ENCODE results near the gene MTERF4.

The MTERF4 gene

GRCh38 chr2:241068136-241068941 lies 33.7 kb downstream of the MTERF4 start:
- no peak for DNase-seq

DNA sequence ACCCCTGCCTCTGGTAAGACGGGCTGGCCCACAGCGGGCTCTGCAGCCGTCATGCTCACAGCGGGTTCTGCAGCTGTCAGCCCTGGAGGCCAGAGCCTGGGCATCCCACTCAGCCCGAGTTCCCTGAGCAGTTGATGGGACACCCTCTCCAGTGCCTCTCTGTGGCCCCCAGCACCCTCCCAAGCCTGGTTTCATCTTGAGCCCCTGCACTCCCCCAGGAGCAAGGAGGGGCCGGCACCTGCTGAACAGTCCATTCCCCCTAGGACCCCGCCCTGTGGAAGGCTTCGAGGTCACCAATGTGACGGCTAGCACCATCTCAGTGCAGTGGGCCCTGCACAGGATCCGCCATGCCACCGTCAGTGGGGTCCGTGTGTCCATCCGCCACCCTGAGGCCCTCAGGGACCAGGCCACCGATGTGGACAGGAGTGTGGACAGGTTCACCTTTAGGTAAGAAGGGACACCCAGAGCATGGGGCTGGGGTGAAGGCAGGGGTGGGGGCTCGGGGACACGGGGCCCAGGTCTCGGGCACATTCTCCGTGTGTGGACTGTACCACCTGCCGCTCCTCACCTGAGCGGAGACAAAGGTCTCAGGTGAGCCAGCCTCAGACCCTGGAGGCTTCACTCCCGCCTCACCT lies 34.5 kb downstream of the MTERF4 start:
- no peak for DNase-seq

- no peak for DNase-seq
Observed at GRCh38 chr2:241066893-241067341, 35.2 kb downstream of the MTERF4 start.

DNA sequence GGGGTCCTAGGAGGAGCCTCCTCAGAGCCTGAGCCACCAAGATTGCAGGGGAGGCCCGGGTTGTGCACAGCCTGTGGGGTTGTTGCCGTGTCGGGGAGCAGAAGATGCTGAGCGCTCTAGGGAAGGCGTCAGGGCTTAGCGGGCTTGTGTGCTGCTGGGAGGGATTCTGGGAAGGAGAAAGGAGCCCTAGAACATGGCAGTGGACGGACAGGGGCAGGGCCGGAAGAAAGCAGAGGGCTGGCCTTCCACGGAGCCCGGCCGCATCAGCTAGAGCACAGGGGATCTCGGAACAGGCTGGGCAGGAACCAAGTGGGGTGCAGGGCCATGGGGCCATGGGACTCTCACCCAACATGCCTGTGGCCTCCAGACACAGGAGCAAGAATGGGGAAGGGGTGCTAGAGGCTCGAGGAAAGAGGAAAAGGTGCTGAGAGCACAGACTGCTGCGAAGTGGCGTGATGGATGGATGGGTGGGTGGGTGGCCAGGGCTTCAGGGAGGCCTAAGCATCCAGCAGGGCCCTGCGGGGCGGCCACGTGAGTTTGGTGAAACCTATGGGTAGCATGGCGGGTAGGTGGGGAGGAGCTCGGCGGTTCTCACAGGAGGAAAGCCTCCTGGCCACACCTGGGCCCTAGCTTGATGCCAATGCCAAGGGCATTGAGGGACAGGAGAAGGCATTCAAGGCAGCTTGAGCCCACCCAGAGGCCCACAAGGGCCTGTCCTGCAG lies 35.8 kb downstream of the MTERF4 start:
- DNase-seq = no peak

DNA sequence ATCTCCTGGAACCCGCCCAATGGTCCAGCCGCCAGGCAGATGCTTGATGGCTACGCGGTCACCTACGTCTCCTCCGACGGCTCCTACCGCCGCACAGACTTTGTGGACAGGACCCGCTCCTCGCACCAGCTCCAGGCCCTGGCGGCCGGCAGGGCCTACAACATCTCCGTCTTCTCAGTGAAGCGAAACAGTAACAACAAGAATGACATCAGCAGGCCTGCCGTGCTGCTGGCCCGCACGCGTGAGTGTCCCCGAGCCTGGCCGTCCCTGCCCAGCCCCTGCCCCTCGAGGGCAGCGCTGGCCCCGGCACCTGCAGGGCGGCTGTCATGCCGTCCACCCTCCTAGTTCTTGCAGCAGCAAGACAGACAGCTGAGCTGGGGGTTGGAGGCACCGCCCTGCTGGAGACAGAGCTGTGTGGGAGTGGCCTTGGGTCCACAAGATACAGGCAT lies 36.7 kb downstream of the MTERF4 start:
- DNase-seq = no peak

- DNase-seq = no peak
Observed at GRCh38 chr2:241064802-241065354, 37.2 kb downstream of the MTERF4 start.

GRCh38 chr2:241064008-241064801 lies 37.9 kb downstream of the MTERF4 start:
- DNase-seq = peak; percentile 1

DNA sequence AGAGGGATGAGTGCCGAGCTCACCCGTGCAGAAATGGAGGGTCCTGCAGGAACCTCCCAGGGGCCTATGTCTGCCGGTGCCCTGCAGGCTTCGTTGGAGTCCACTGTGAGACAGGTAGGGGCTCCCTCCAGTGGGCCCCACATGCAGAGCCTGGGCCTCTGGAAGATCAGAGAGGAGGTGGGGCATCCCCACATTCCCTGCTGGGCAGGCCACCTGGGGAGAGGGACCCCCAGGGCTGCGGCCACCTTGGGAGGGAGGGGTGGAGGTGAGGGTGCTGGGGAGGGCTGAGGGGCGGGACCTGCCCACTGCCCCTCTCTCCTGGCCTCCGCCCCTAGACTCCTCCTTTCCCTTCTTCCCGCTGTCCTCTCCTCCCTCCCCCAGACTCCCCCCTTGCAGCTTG lies 38.5 kb downstream of the MTERF4 start:
- DNase-seq = no peak

GRCh38 chr2:241063093-241063551 lies 39.0 kb downstream of the MTERF4 start:
- DNase-seq = no peak

- DNase-seq = no peak
Observed at GRCh38 chr2:241062389-241063092, 39.5 kb downstream of the MTERF4 start.

DNA sequence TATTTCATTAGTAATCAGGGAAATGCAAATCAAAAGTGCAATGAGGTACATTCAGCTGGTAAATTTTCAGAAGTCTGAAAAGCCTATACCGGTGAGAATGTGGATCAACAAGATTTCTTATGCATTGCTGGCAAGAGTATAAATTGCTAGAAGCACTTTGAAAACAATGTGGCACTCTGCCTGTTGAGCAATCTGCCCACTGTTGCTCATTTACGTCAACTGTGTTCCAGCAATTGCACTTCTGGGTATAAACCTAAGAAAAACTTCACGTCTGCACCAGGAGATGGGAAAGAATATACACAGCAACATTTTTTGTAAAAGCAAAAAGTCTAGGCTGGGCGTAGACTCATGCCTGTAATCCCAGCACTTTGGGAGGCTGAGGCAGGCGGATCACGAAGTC lies 40.8 kb downstream of the MTERF4 start:
- no peak for DNase-seq

DNA sequence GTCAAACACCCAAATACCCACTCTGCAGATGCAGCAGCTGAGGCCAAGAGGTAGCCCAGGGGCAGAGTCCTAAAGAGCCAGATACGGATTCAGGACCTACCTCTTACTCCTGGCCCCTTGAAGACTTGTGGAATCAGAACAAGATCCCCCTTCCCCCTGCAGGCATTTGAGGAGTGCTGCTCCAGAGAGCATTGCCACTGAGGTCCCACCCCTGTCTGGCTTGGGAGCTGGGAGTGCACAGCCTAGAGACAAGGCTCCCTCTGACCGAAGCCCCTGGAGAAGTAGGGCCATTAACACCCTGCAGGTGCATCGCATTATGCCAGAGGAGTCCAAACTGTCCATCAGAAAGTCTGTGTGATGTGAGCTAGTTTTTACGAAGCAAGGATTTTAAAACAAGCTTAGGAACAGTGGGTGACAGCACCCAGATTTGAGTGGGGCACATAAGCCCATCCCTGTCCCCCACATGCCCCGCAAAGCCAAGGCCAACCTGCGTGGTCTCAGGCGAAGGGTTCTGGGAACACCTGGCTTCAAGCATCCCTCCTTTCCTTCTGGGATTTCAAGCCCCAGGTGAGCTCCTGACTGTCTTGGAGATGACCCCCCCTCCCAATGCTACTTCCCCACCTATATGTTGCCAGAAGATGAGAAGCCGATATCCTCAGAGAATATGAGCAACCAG lies 48.4 kb downstream of the MTERF4 start:
- no peak for DNase-seq

DNA sequence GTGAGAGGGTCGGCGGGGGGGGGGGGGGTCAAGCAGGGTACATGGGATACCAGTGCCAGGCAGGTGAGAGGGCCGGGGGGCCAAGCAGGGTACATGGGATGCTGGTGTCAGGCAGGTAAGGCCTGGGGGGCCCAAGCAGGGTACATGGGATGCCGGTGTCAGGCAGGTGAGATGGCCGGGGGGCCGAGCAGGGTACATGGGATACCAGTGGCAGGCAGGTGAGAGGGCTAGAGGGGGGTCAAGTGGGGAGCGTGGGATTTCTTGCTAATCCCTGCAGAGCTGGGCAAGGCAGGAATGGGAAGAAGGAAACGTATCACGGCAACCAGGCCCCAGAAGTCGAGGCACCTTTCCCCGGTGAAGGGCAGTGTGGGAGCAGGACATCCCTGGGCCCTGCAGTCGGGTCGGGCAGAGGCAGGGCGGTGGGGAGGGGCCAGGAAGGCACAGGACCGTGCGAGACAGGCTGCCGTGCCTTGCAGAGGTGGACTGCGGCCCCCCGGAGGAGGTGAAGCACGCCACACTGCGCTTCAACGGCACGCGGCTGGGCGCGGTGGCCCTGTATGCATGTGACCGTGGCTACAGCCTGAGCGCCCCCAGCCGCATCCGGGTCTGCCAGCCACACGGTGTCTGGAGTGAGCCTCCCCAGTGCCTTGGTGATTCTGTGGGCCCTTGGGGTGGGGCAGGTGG lies 49.3 kb downstream of the MTERF4 start:
- no peak for DNase-seq

DNA sequence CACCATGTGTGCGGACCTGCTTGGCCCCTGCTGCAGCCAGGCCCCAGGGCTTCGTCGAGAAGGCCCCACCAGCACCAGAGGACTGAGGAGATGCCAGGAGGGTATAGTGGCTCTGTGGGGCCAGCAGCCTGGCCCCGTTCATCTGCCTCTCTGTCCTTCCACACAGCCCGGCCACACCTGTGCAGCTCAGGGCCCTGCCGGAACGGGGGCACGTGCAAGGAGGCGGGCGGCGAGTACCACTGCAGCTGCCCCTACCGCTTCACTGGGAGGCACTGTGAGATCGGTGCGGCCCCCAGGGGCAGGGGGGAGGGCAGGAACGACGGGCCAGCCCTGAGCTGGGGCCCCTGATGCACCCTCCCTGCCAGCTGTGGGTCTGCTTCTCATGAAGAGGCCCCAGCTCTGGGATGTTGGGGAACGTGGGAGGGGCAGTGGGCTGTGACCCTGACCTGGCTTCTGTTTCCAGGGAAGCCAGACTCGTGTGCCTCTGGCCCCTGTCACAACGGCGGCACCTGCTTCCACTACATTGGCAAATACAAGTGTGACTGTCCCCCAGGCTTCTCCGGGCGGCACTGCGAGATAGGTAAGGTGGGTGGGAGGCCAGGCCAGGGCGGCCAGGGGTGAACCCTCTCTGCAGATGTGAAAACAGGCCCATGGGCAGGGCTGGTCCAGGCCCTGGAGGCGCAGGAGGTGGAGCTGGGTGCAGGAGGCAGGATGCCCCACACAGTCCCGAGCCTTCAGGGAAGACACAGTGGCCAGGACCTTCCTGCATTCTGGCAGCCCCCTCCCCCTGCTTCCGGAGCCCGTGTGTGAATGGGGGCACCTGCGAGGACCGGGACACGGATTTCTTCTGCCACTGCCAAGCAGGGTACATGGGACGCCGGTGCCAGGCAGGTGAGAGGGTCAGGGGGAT lies 50.3 kb downstream of the MTERF4 start:
- DNase-seq = no peak

DNA sequence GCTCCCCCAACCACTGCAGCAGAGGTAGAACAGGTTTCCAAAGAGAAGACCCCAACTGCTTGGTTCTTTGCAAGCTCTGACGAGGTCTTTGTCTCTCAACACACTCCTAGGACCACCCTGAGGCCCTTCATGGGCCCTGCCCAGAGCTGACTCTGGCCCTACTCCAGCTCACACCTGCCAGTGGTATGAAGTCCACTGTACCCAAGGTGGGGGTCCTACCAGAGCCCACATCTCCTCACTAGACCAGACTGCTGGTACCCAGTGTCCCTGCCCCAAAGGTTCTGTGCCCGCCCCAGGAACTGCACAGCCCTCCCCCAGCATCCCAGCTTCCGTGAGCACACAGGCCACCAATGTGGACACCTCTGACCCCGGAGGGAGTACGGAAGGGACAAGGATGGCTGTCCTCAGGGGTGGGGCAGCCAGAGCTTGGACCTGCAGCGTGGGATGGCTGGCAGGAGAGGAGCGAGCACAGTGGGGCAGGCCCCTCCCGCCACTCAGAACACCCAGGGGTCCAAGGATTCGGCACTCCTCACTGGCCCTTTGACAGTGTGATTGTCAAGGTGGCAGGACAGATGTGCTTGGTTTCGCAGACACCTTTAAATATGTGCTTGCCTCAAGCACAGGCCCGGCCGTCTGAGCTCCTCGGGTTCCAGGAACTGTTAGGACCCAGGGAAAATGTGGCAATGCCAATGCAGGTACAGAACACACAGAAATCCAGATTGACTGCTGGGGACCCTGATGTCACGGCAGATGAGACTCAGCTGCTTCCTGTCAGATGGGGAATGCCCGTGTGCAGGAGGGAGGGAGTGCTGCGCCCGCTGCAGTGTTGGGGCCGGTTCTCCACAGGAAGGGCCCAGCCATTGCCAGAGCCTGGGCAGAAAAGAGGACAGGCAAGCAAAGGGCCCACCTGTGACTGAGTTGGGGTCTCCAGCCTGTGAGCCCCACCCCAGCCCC lies 51.2 kb downstream of the MTERF4 start:
- DNase-seq = no peak

- DNase-seq = no peak
Observed at GRCh38 chr2:241049739-241050623, 52.1 kb downstream of the MTERF4 start.

DNA sequence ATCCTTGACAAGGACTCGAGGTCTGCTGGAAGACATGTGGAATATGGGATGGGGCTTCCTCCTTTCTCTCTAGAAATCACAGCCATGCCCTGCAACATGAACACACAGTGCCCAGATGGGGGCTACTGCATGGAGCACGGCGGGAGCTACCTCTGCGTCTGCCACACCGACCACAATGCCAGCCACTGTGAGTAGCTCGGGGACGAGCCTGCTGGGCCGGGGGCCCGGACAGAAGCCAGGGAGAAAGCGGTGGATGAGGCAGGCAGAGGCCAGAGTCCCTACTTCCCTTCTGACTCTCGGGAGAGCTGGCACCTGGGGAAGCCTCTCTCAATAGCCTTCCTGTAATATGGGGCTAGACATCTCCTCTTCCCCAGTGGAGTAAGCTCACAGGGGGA lies 53.1 kb downstream of the MTERF4 start:
- DNase-seq = no peak

All from suppressor macrophage treated with lipopolysaccharide for 4 hours (primary cell).